Measurements from ENCODE around the gene ZNF579.

ZNF579 gene

GRCh38 chr19:55618426-55618825 is 37.8 kb upstream of the ZNF579 start:
- peak overlapping the region; percentile 21 for H3K27ac ChIP-seq
- CTCF ChIA-PET = interaction anchor here (0.6 kb wide), 1 partner anchor 36 kb away, joined by 3 read pairs; no protein-coding TSS in a partner anchor
- POLR2A ChIA-PET (ENCODE audit: low non-redundant PET) = no interaction called here
- DNase-seq (ENCODE audit: low spot score) = no peak
- TF ChIP-seq CTCF (conservative IDR thresholded peaks at IDR 0.05; ENCODE audit: low read depth) = no peak

- no peak for DNase-seq (ENCODE audit: low spot score)
- TF ChIP-seq CTCF (conservative IDR thresholded peaks at IDR 0.05; ENCODE audit: low read depth) = no peak
- POLR2A ChIA-PET (ENCODE audit: low non-redundant PET) = no interaction called here
- CTCF ChIA-PET = interaction anchor here (0.5 to 1.1 kb wide), 2 partner anchors 11 to 28 kb away, joined by 3 to 4 read pairs; no protein-coding TSS in a partner anchor
- peak overlapping the region; percentile 33; the same call in 1 of the 2 replicates for H3K27ac ChIP-seq
Observed at GRCh38 chr19:55617426-55617825, 36.8 kb upstream of the ZNF579 start.

GRCh38 chr19:55616395-55616875 is 35.8 kb upstream of the ZNF579 start:
- ChIA-PET POLR2A (ENCODE audit: low non-redundant PET) (no interaction called here), CTCF (no interaction called here)
- TF ChIP-seq CTCF (conservative IDR thresholded peaks at IDR 0.05; ENCODE audit: low read depth) = no peak
- H3K27ac ChIP-seq = no peak overlapping the region
- DNase-seq (ENCODE audit: low spot score) = no peak

GRCh38 chr19:55615543-55616394 is 35.1 kb upstream of the ZNF579 start:
- ChIA-PET POLR2A (ENCODE audit: low non-redundant PET) (no interaction called here), CTCF (no interaction called here)
- no peak for TF ChIP-seq CTCF (conservative IDR thresholded peaks at IDR 0.05; ENCODE audit: low read depth)
- no peak overlapping the region for H3K27ac ChIP-seq
- no peak for DNase-seq (ENCODE audit: low spot score)

- no peak overlapping the region for H3K27ac ChIP-seq
- TF ChIP-seq CTCF (conservative IDR thresholded peaks at IDR 0.05; ENCODE audit: low read depth) = no peak
- ChIA-PET CTCF (no interaction called here), POLR2A (ENCODE audit: low non-redundant PET) (no interaction called here)
- no peak for DNase-seq (ENCODE audit: low spot score)
Observed at GRCh38 chr19:55614711-55615542, 34.3 kb upstream of the ZNF579 start.

- H3K27ac ChIP-seq = no peak overlapping the region
- TF ChIP-seq CTCF (conservative IDR thresholded peaks at IDR 0.05; ENCODE audit: low read depth) = no peak
- DNase-seq (ENCODE audit: low spot score) = no peak
- ChIA-PET POLR2A (ENCODE audit: low non-redundant PET) (no interaction called here), CTCF (no interaction called here)
Observed at GRCh38 chr19:55613930-55614710, 33.5 kb upstream of the ZNF579 start.
